Keratinocyte (primary cell): ENCODE results near the gene ZBTB18.

Experiments used
- CTCF ChIP-seq, 3 experiments: IDR thresholded peaks in 1 of 3; conservative IDR thresholded peaks in 1 of 3; optimal IDR thresholded peaks in 1 of 3; 2 replicates in 2 of 3; 3 replicates in 1 of 3; pipeline versions ENCODE3 to v1.5.1; 2011; ENCODE audit warnings: low read length in 3 of 3, mild to moderate bottlenecking in 3 of 3, moderate library complexity in 2 of 3, control low read depth in 1 of 3, inconsistent platforms in 1 of 3; ENCODE audit not compliant: insufficient read depth in 2 of 3; ENCODE audit errors: extremely low read depth in 1 of 3
- EZH2 ChIP-seq: IDR thresholded peaks from one replicate; pipeline ENCODE4 v1.6.1; 2012; ENCODE audit warnings: inconsistent platforms, mild to moderate bottlenecking, low read length, moderate library complexity

- TF ChIP-seq CTCF (optimal IDR thresholded peaks at IDR 0.05 in 1 of 3, IDR thresholded peaks at IDR 0.05 in 1 of 3, conservative IDR thresholded peaks at IDR 0.05 in 1 of 3; ENCODE audit: extremely low read depth in 1 of 3, insufficient read depth in 2 of 3, low read length in 3 of 3) = no peak
- no peak for TF ChIP-seq EZH2
Observed at GRCh38 chr1:244063498-244063897, 12.4 kb downstream of the ZBTB18 start.
